SK-N-SH treated with all-trans-retinoic acid at 6 μM for 48 hours (cell line): ENCODE measurements around the gene RNASE7.

ENCODE experiments used
- ATAC-seq: fragments of 200-7000 bp; cut with Tn5 transposase; 3 replicates; pipeline ENCODE4 v1.9.1; 2020; ENCODE audit warnings: mild to moderate bottlenecking, moderate library complexity
- ARNTL ChIP-seq: fragments of 450-650 bp; formaldehyde crosslinking; IDR thresholded peaks from 2 replicates; pipeline ENCODE4 v1.5.0; 2020; ENCODE audit warnings: low read depth, mild to moderate bottlenecking, moderate library complexity, borderline replicate concordance
- BACH2 ChIP-seq: fragments of 250-450 bp; sonication (Bioruptor Pico); IDR thresholded peaks from 2 replicates; pipeline ENCODE4 v1.9.0; 2021; ENCODE audit warnings: mild to moderate bottlenecking, borderline replicate concordance
- CSDC2 ChIP-seq: fragments of 250-450 bp; sonication (Bioruptor Pico); IDR thresholded peaks from 2 replicates; pipeline ENCODE4 v1.5.0; 2020; ENCODE audit warnings: mild to moderate bottlenecking, moderate library complexity
- CSRNP3 ChIP-seq: fragments of 250-450 bp; sonication (Bioruptor Pico); IDR thresholded peaks from 2 replicates; pipeline ENCODE4 v1.5.1; 2021; ENCODE audit warnings: mild to moderate bottlenecking, moderate library complexity
- GLIS3 ChIP-seq: fragments of 250-450 bp; sonication (Bioruptor Pico); IDR thresholded peaks from 2 replicates; pipeline ENCODE4 v1.5.0; 2020; ENCODE audit warnings: mild to moderate bottlenecking, moderate library complexity
- ISL1 ChIP-seq: fragments of 250-450 bp; sonication (Bioruptor Pico); IDR thresholded peaks from 2 replicates; pipeline ENCODE4 v2.1.2; 2022; ENCODE audit warnings: mild to moderate bottlenecking, moderate library complexity
- OSR1 ChIP-seq: fragments of 250-450 bp; sonication (Bioruptor Pico); IDR thresholded peaks from 2 replicates; pipeline ENCODE4 v1.8.0; 2022; ENCODE audit warnings: moderate library complexity, mild to moderate bottlenecking, inconsistent platforms
- PATZ1 ChIP-seq: fragments of 250-450 bp; sonication (Bioruptor Pico); IDR thresholded peaks from 2 replicates; pipeline ENCODE4 v1.8.0; 2020; ENCODE audit warnings: mild to moderate bottlenecking, moderate library complexity, borderline replicate concordance
- POU6F1 ChIP-seq: fragments of 250-450 bp; sonication (Bioruptor Pico); IDR thresholded peaks from 2 replicates; pipeline ENCODE4 v1.8.0; 2021; ENCODE audit warnings: low read depth, mild to moderate bottlenecking, moderate library complexity, borderline replicate concordance
- PPARA ChIP-seq: fragments of 250-450 bp; sonication (Bioruptor Pico); IDR thresholded peaks from 2 replicates; pipeline ENCODE4 v1.5.0; 2020; ENCODE audit warnings: mild to moderate bottlenecking, borderline replicate concordance
- RARB ChIP-seq: fragments of 250-450 bp; sonication (Bioruptor Pico); IDR thresholded peaks from 2 replicates; pipeline ENCODE4 v1.8.0; 2021; ENCODE audit warnings: mild to moderate bottlenecking, moderate library complexity
- SNAI2 ChIP-seq: fragments of 250-450 bp; sonication (Bioruptor Pico); IDR thresholded peaks from 2 replicates; pipeline ENCODE4 v1.5.0; 2020; ENCODE audit warnings: mild to moderate bottlenecking, moderate library complexity
- TOX ChIP-seq: fragments of 250-450 bp; sonication (Bioruptor Pico); IDR thresholded peaks from 2 replicates; pipeline ENCODE4 v1.8.0; 2021; ENCODE audit warnings: mild to moderate bottlenecking, moderate library complexity, borderline replicate concordance
- TSHZ2 ChIP-seq: fragments of 250-450 bp; sonication (Bioruptor Pico); IDR thresholded peaks from 2 replicates; pipeline ENCODE4 v1.5.0; 2020; ENCODE audit warnings: mild to moderate bottlenecking, moderate library complexity
- ZC3H10 ChIP-seq: fragments of 250-450 bp; sonication (Bioruptor Pico); IDR thresholded peaks from 2 replicates; pipeline ENCODE4 v1.5.1; 2021; ENCODE audit warnings: mild to moderate bottlenecking, moderate library complexity
- ZFP3 ChIP-seq: fragments of 250-450 bp; sonication (Bioruptor Pico); IDR thresholded peaks from 2 replicates; pipeline ENCODE4 v1.5.0; 2020; ENCODE audit warnings: mild to moderate bottlenecking, moderate library complexity
- ZFP30 ChIP-seq: fragments of 450-650 bp; formaldehyde crosslinking; IDR thresholded peaks from 2 replicates; pipeline ENCODE4 v1.5.0; 2022; ENCODE audit warnings: mild to moderate bottlenecking, moderate library complexity
- ZNF565 ChIP-seq: fragments of 450-650 bp; formaldehyde crosslinking; conservative IDR thresholded peaks from 2 replicates; pipeline ENCODE4 v1.5.0; 2020; ENCODE audit warnings: low read depth, mild to moderate bottlenecking, moderate library complexity
- ZNF70 ChIP-seq: fragments of 450-650 bp; formaldehyde crosslinking; IDR thresholded peaks from 2 replicates; pipeline ENCODE4 v1.5.0; 2020; ENCODE audit warnings: mild to moderate bottlenecking, moderate library complexity
- ZNF8 ChIP-seq: fragments of 450-650 bp; formaldehyde crosslinking; IDR thresholded peaks from 2 replicates; pipeline ENCODE4 v1.5.0; 2020; ENCODE audit warnings: mild to moderate bottlenecking, moderate library complexity

The RNASE7 gene

GRCh38 chr14:21073921-21074320, 31.8 kb downstream of the RNASE7 start (continued):
- TF ChIP-seq CSRNP3 (CRISPR knock-in tag): no peak
- TF ChIP-seq RARB (CRISPR knock-in tag): no peak

GRCh38 chr14:21074398-21075272, 32.5 kb downstream of the RNASE7 start:
- no peak for TF ChIP-seq PPARA
- no peak for TF ChIP-seq POU6F1 (CRISPR knock-in tag)
- TF ChIP-seq ISL1 (CRISPR knock-in tag): no peak
- TF ChIP-seq PATZ1 (CRISPR knock-in tag): no peak
- no peak for TF ChIP-seq CSRNP3 (CRISPR knock-in tag)
- TF ChIP-seq SNAI2: no peak
- TF ChIP-seq ZFP30 (CRISPR knock-in tag): no peak
- no peak for TF ChIP-seq ARNTL (CRISPR knock-in tag)
- TF ChIP-seq GLIS3 (CRISPR knock-in tag): no peak
- no peak for TF ChIP-seq RARB (CRISPR knock-in tag)
- no peak for TF ChIP-seq ZC3H10 (CRISPR knock-in tag)
- TF ChIP-seq ZNF565 (CRISPR knock-in tag): no peak
- no peak for TF ChIP-seq ZNF70 (CRISPR knock-in tag)
- TF ChIP-seq OSR1 (CRISPR knock-in tag): no peak
- no peak for TF ChIP-seq TSHZ2 (CRISPR knock-in tag)
- TF ChIP-seq ZFP3 (CRISPR knock-in tag): no peak
- TF ChIP-seq TOX (CRISPR knock-in tag): no peak
- no peak for TF ChIP-seq BACH2 (CRISPR knock-in tag)
- no peak for TF ChIP-seq CSDC2 (CRISPR knock-in tag)
- no peak for ATAC-seq

GRCh38 chr14:21075719-21076437, 33.7 kb downstream of the RNASE7 start:
- ATAC-seq: no peak
- TF ChIP-seq TOX (CRISPR knock-in tag): no peak
- TF ChIP-seq SNAI2: no peak
- TF ChIP-seq ZFP3 (CRISPR knock-in tag): no peak
- TF ChIP-seq GLIS3 (CRISPR knock-in tag): no peak
- TF ChIP-seq PATZ1 (CRISPR knock-in tag): no peak
- TF ChIP-seq ZNF8 (CRISPR knock-in tag): no peak
- no peak for TF ChIP-seq PPARA
- no peak for TF ChIP-seq CSRNP3 (CRISPR knock-in tag)
- TF ChIP-seq ZNF70 (CRISPR knock-in tag): no peak
- TF ChIP-seq ARNTL (CRISPR knock-in tag): no peak
- TF ChIP-seq RARB (CRISPR knock-in tag): no peak
- no peak for TF ChIP-seq ISL1 (CRISPR knock-in tag)
